NCI-H1694 treated with DMSO at 0.1 percent for 48 hours (cell line): ENCODE data around the gene HDAC4.

ENCODE experiments used
- DNase-seq: peaks from one replicate; lab custom pipeline; 2025; lab: John Stamatoyannopoulos, UW

HDAC4 gene

GRCh38 chr2:239152239-239152915 is 248.4 kb downstream of the HDAC4 start:
- no peak for DNase-seq

DNA sequence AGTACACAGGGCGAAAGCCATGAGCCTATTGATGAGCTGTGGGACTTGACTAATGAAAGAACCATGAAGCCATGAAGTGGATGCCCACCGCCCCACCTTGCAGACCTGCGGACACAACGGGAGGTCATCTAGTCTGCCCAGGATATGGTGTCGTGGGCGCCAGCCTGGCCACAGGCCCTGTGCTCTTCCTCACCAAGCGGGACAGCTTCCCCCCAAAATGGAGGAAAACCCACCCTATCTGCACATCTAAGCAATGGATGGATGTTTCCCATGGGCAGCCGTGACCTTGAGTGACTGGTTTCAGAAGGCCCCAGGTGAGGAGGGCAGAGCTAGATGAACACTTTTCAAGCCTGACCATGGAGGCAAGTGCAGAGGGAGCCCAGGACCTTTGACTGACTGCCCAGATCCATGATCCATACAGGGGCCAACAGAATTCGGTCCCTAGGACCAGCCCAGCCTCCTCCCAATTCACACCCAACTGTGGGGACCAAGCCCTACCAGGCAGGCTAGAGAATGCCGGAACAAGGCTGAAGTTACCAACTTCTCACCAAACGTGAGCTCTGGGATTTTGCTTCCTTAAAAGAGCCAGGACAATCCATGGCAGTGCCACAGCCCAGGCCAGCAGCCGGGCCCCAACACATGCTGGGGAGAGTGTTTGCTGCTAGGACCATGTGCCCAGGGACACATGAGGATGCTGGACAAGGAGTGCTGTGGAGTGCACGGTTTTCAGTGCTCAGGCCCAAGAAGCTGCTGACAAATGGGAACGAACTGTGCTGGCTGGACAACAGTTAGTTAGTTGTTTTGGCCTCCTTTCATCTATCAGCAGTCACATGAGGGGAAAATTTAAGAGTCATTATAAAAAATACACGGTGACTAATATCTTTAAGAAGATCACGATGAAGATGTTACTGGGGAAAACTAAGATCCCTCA is 249.4 kb downstream of the HDAC4 start:
- DNase-seq = no peak

- DNase-seq = no peak
Observed at GRCh38 chr2:239150125-239151011, 250.5 kb downstream of the HDAC4 start.

GRCh38 chr2:239149501-239149900 is 251.3 kb downstream of the HDAC4 start:
- DNase-seq = no peak

DNA sequence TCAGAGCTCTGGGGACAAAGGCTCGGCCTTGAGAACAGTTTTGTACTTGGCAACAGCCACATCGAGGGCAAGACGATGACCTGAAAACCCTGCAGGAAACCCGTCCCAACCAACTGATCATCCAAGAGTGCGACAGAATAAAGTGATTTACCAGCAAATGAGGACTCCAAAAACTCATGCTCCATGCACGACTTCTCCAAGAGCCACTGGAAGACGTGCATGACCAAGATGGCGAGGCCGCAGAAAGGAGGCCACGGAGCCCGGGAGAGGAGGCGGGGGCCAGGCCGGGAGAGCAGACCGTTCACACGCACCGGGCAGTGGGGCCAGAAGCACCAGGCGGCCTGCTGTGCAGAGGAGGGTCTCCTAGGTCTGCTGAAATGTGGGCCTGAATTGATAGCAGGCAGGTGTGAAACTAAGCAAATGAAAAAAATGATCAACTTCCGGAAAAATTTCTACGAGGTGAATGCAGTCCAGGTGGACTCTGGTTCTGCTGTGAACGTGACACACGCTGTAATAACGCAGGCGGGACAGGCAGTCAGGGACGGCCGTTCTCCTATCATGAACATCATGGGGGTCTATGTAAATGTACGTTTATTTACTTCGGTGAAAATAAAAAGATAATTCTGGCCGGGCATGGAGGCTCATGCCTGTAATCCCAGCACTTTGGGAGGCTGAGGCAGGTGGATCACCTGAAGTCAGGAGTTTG is 252.2 kb downstream of the HDAC4 start:
- no peak for DNase-seq

DNA sequence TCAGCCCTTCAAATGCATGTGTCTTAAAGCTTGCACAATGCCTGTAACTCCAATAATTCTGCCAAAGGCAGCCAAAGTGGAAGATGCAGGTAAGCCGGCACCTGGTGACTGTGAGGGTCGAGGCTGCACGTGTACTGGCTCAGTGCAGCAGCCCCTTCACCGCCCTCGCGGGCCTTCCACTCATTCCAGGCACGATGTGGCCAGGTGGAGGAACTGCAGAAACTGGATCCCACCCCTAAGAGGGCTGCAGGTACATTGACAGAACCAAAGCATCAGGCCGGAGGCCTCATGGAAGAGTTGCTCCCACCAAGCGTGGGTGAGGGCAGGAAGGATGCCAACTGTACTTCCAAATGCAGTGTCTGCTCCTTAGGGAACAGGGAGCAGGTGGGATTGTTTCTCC is 253.4 kb downstream of the HDAC4 start:
- no peak for DNase-seq

GRCh38 chr2:239146741-239147181 is 254.1 kb downstream of the HDAC4 start:
- no peak for DNase-seq

DNA sequence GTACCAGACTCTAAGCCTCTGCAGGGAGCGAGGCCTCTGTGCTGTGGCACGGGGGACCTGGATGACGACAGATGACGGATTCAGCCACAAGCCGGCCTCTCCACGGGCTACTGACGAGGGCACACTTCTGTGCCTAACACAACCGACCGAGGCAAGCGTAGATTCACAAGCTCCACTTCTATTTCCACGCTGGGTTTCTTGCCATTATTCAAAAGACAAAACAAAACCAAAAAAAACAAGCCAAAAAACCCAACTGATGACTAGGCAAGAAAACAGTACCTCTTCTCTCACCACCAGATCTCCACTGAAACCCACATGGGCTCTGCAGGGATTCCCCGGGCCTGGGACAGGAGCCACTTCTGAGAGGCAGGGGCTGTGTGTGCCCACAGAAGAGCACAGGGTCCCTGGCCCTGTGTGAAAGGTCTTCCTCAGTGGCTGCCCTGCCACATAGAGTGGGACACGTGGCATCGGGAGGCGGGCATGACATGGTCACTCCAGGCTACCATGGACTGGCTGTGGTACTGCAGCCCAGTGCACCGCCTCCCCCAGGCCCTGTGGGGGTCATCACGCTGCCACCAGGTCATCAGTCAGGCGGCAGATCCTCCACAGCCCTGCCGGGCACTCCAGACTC is 254.7 kb downstream of the HDAC4 start:
- no peak for DNase-seq

GRCh38 chr2:239145601-239146000 is 255.2 kb downstream of the HDAC4 start:
- DNase-seq = no peak

DNA sequence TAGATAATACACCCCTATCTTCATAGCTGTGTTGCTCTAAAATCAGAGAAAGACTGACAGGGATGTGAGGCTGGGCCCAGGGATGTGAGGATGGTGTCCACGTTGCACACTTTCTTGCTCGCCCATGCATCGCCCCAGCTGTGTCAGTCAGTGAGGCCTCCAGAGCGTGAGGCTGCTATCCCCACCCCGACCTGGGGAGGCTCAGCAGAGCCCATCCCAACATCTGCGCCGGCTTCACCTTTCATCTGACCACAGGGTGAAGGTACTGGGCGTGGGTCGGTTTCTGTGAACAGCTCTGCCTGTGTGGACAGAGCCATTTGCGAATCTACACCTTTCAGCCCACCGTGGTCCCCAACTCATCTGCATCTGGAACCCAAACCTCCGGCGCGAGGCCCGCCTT is 255.7 kb downstream of the HDAC4 start:
- DNase-seq = no peak

DNA sequence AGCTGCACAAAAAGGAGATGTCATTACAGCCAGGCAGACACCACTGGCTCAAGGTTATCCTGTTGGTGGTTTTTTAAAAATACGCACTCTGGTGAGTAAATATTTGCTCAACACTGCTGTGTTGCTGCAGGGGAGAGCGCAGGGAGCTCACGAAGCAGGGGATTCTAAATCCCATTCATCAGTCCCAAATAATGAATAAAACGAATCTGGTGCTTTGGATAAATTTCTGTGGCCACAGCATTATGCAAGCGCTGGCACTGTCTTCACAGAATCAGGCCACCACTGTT is 256.2 kb downstream of the HDAC4 start:
- DNase-seq = no peak

DNA sequence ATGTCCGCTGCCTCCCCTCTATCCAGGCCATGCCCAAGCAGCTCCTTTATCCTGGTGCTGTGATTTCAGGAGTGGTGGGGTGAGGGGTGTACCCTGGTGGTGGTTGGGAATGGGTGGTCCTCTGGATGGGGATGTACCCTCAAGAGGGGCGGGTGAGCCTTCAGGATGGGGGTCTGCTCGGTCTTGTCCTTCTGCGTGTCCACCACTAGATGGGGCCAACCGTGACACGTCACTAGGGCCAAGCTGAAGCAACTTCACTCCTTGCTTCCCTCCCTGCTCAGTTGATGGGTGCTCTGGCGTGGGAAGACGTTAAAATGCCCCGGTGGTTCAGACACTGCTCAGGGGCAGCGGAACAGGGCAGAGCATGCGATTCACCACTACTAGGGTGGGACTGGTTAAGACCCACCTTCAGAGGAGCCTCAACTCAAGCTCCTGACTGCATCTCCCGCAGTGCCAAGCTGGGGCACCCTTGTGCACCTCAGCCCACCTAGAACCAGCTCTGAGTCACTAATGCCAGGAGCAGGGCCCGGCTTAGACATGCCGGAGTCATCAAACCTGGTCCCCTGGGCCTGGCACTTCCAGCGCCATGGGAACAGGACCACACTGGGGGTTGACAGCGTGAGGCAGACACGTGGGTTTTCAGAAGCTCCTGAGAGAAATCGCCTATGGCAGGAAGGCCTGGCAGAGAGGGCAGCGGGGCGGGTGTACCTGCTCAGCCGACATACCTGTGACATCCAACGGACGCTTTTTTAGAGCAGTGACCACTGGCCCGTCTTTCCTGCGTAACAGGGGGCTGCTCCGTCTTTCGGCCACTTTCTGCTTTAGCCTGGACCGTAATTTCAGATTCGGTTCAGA is 256.7 kb downstream of the HDAC4 start:
- peak; percentile 2 for DNase-seq

GRCh38 chr2:239142806-239143205 is 258.0 kb downstream of the HDAC4 start:
- DNase-seq = no peak

- no peak for DNase-seq
Observed at GRCh38 chr2:239142296-239142695, 258.5 kb downstream of the HDAC4 start.

- no peak for DNase-seq
Observed at GRCh38 chr2:239141021-239141760, 259.6 kb downstream of the HDAC4 start.

DNA sequence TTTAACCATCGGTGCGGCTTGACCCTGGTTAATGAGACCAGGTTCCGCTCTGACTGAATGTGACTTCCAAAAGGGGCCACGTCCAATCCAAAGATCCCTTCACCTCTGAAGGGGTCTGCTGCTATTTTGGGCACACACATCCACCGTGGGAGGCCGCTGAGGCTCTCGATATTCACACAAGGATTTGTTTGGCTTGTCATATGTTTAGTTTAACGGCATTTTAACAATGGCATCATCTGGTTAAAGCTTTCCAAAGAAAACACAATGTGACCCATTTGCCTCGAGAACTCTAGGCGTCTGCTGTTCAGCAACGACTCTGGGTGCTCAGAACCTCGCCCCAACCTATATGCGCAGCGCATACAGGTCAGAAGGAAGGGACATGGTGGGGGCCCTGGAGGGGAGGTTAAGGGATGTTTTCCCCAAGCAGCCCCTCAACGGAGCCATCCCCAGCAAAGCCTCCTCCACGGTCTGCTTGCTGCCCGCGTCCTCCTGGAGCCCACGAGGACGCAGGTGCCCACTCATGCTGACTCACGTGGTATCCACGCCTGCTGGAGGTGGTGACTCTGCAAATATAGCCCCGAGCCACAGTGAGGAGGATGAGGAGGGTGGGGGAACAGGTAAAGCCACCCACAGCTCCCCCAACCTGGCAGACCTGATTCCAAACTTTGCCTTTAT is 260.3 kb downstream of the HDAC4 start:
- no peak for DNase-seq

DNA sequence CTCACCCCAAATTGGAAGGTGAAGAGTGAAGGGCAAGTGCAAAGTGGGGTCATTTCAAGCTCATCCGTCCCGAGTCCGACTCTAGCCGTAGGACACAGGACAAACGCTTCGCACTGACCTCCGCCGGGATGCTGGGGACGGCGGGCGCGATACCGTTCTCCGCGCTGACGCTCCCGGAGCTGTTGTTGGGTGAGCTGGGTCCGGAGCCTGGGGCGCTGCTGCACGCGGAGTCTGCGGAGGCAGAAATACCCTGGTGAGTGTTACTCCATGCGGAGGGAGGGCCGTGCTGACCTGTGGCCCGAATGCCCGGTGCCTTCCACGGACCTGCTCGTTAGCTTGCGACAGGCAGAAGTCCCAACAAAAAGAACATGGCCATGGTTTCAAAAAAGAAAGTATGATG is 261.3 kb downstream of the HDAC4 start:
- DNase-seq = no peak

GRCh38 chr2:239139101-239139500 is 261.7 kb downstream of the HDAC4 start:
- DNase-seq = no peak

- DNase-seq = no peak
Observed at GRCh38 chr2:239138610-239139009, 262.2 kb downstream of the HDAC4 start.
